Measurements from ENCODE around the gene ASCL5.

The ASCL5 gene

DNA sequence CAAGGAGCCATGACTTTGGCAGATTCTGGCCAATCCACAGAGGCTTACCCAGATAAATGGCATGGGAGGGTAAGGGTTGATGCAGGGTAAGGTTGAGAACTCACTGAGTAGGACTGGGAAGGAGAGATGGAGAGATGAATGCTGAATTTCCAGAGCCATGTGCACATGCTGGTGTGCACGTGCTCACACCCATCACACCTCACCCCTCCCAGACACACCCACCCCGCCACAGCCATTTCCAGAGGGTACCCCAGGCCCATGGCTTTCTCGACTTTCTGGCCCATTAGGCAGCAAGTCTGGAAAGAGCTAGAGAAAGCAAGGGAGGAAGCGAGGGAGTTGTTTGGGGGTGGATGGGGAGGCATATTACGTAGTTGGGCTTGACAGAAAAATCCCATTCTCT lies 16.4 kb downstream of the ASCL5 start:
- DNase-seq (ENCODE audit: low read depth) = no peak

DNA sequence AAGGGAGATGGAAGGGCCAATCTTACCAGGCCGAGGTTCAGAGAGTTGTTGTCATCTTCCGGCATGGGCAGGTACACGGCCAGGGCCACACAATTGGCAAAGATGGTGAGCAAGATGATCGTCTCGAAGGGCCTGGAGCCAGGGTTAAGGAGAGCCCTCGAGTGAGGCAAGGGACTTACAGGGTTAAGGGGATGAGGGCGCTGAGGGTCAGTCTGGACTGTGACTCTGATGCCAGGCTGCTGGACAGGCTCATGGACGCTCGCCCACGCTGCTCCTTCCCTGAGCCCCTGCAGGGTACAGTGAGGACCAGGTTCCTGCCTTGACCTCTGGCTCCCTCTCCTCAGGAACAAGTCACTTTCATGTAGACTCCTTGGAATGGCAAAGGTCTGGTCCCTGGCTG lies 16.8 kb downstream of the ASCL5 start:
- DNase-seq (ENCODE audit: low read depth) = no peak

DNA sequence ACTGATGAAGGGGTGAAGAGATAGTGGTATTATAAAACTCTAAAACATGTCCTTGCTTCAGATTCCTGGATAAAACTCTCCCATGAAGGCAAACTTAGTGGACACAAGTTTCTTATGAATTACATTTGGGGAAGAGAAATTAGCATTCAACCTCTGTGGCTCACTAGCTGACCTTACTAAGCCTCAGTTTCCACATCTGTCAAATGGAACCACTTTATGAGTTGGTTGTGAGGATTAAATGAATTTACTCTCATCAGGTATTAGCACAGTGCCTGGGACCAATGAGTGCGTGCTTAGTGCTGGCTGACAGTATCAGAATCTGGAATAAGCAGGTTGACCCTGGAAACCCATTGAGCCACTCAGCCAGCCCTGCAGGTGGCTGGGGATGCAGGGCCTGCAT lies 17.3 kb downstream of the ASCL5 start:
- DNase-seq (ENCODE audit: low read depth) = no peak

DNA sequence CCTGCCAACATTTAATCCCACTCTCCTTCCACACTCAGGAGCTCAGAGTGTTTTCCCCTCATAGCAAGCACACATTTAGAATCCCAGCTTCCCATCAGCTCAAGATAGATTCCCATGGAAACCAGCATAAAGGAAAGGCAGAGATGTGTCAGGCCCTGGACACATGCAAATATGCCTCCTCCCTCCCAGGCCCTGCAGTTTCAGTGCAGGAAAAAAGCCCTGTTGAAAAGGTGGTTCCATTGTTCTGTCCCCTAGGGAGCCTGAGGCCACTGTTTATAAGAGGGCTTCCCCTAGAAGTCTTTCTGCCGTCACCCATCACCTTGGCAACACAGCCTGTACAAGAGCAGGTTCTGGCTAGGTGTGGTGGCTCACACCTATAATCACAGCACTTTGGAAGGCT lies 18.4 kb downstream of the ASCL5 start:
- no peak for DNase-seq (ENCODE audit: low read depth)

DNA sequence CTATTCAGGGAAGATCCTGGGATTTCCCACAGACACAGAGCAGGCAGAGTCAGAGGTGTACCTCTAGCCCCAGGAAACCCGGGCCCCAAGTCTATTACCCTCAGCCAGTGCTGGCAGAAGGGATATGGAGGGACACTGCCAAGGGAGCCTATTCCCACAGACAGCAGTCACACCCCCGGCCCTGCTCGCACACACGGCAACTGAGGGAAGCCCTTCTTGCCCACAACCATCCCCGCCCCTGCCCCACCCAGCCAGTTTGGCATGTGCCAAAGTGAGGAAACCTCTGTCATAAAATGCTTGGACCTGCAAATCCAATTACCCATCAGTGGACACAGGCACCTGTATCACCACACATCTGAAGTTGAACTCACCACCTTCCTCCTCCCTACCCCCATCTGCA lies 21.3 kb downstream of the ASCL5 start:
- no peak for DNase-seq (ENCODE audit: low read depth)

DNA sequence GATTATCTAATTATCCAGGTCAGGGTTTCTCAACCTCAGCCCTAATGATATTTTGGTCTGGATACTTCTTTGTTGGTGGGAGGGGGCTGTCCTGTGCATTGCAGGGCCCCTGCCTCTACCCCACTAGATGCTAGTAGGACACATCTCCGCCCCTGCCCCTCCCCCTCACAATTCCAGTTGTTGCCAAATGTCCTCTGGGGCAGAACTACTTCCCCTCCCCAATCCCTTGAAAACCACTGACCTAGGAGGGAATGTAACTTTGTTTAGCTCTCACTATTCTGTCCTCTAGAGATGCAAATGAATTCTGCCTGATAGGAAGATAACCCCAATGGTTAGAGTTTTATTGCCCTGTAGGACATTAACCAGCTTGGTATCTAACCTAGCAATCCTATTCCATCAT lies 22.8 kb downstream of the ASCL5 start:
- no peak for DNase-seq (ENCODE audit: low read depth)

DNA sequence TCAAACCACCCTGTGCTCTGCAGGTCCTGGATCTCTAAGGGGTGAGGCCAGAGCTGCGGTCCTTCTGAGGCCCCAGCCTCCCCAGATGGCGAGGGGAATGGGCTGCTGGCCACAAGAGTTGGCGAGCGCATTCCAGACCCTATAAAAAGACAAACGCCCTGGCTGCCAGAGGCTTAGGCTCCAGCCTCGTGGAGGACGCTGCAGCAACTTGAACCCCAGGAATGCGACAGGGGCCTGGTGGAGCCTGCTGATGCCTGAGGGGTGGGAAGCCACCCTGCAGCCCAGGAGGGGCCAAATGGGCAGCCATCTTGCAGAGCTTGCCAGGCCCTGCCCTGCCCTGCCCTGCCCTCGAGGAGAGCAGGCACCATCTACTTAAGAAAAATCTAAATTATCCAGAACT lies 23.3 kb downstream of the ASCL5 start:
- no peak for DNase-seq (ENCODE audit: low read depth)

DNA sequence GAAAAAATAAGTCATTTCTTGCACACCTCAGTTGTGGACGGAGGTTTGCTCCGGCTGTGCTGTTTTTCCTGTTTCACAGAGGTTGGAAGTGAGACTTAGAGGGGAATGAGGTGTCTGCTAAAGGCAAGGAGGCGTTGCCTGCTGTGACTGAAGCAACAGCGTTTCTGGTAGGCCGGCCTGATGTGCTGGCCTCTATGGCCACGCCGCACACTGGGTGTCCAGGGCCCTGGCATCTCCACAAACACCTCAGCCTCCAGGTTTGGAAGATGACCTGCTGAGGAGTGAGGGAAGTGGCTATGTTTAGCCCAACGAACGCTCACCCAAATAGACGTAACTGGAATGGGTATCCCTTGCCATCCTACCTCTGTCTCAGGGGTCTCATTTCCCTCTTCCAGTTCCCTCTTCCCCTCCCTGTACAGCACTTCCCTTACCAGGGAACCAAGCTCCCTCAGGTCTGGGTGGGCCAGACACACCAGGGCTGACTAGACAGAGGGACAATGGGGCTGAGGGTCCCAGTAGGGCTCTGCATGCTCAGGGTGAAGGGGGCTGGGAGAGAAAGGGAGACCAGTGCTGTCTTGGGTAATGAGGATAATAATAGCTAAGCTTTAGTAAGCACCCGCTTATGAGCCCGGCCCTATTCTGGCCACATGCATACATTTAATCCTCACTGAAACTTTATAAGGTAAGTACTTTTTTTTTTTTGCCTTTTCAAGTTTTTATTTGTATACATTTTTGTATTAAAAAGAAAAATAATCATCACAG lies 26.6 kb downstream of the ASCL5 start:
- DNase-seq (ENCODE audit: low read depth) = no peak

DNA sequence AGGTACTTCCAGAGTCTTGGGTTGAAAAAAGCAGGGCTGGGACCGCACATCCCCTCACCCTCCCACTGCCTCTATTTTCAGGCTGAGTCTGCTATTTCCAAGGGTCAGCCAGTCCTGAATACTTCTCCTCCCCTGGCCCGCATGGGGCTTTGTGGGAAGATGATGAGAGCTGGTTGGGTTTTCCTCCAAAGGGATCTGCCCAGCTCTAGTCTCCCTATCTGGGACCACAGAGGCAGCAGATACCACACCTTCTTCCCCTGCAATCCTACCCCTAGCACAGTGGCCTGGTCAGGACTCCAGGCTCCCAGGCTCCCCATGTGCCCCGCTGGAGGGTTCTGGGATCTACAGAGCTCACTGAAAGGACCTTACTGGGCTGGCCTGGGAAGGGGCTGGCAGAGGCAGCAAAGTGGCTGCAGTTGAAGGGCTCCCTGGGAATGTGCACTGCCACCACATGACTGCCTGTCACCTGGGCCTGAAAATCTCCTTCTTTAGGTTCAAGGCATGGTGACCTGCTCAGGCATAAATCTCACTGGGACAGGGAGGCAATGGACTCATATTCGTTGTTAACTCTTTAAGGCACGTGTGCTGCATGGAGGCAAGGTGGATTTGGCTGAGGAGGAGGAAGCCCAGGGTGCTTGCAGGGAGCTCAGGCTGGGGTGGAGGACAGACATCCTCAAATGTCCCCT lies 27.8 kb downstream of the ASCL5 start:
- DNase-seq (ENCODE audit: low read depth) = no peak

DNA sequence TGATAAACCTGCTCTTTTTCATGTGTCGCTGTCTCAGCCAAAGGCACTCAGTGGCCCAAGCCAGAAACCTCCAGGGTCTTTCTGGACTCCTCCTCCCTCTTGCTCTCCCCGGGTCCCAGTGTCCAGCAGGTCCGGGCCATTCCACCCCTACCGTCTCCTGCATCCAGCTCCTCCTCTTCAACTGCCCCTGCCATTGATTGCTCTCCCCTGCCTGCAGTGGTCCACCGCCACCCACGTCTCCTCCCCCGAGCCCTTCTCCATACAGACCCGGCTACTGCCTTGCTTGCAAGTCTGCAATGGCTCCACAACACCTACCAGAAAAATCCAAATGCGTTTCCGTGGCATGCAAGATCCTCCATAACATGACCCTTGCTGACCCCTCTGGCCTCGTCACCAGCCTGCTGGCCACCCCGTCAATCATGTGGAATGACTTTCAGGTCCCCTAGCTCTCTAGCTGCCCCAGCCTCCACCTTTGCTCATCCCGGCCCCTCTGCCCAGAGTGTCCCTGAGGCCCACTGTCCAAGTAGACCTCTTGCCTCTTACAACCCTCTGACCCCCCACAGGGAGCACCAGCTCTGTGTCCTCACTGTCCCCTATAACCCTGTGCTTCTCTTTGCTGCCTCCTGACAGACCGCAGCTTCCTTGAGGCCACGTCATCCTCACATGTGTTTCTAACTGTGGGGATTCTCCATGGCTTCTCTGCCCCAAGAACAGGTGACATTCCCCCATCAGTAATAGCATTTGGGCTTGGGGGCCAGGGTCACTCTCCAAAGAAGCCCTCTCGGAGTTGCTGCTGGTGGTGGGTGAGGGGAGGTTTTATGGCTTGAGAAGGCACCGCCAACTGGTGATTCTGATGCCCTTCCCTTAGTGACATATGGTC lies 29.8 kb downstream of the ASCL5 start:
- DNase-seq (ENCODE audit: low read depth) = no peak

DNA sequence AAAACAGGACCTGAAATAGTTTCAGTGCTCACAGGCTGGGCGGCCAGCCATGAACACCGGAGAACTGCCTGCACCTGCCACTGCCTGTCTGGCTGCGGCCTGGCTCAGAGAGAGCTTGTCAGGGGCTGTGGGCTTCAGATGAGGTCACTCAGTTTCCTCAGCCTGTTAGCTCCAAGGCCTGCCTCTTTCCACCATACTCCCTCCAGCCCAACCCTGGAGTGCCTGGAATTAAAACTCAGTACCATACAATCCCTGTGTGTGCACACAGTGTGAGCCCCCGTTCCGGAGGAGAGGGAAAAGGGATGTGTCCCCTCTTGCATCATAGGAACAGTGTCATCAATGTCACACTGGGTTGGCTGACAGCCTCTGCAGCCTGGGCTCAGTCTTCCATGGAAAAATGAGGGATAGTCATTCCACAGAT lies 30.9 kb downstream of the ASCL5 start:
- DNase-seq (ENCODE audit: low read depth) = no peak

DNA sequence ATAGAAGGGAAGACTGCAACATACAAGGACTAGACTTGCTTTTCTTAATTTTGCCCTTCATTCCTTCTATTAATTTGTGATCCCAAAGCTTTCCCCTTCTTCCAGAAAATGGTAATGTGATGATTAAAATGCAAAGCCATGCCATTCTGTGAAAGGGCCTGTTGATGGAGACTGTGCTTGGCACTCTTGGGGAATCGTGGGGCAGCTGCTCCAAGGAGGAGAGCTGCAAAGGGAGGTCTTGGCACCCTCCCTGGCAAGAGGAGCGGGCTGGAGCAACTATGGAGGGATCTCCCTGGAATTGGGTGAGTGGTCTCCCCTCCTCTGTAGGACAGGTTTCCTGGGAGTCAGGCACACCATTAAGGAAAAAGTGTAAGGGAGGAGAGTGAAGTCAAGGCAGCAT lies 31.4 kb downstream of the ASCL5 start:
- DNase-seq (ENCODE audit: low read depth) = no peak

DNA sequence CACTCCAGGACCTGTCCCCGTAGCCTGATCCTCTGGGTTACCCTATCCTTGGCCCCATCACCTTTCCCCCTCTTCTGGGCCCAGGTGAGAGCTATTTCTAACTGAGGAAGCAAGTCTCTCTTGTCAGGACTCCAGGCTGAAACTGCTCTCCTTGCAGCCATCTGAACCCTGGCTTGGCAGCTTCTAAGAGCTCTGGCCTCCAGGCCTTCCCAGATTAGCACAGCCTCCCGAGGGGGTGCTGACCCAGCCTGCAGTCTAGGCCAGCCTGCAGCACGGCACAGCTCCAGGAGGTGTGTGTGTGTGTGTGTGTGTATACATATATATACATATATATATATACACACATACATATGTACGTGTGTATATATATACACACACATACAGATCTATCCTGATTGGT lies 32.2 kb downstream of the ASCL5 start:
- DNase-seq (ENCODE audit: low read depth) = no peak

DNA sequence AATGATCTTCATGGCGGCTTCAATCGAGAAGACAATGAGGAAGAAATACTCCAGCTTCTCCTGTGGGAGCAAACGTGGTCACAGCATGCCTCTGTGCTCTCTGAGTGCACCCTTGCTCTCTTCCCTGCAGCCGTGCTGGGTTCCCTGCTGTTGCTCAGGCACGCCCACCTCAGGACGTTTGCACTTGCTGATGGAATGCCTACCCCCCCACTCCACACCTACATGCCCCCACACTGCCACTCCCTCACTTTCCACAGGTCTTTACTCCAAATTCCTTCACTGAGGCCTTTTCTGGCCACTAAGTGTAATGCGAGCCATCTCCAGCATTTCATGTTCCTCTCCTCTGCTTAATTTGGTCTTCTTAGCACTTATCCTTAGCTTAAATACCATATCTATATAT lies 33.0 kb downstream of the ASCL5 start:
- no peak for DNase-seq (ENCODE audit: low read depth)

DNA sequence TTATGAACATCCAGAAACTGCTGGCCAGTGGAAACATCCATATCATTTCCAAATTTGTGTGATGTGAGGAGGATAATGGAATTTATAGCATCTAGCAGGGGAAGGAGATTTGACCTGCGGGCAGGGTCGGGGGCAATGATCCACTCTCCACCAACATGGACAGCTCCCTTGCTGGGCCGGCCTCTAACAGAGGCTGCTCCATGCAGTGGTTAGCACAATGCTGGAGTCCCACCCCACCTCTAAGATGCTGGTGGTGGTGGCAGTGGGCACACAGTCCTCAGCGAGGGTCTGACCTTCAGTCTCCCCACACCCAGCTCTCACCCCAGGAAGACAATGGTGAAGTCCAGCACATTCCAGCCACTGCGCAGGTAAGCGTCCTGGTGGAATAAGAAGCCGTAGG lies 33.4 kb downstream of the ASCL5 start:
- no peak for DNase-seq (ENCODE audit: low read depth)

DNA sequence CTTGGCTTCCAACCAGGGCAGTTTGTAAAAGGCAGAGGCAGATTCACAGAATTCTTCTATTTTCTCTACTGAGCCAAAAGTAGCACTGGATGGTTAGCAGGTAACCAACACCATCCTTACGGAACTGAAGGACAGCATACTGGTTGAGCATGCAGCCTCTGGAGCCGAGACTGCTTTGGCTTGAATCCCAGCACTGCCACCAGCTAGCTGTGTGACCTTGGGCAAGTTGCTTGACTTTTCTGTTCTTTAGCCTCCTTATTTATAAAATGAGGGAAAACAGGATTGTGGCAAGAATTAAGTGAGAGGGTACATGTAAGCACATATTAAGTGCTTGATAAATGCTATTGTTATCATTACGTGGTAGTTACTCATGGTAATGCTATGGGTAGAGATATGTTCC lies 34.2 kb downstream of the ASCL5 start:
- no peak for DNase-seq (ENCODE audit: low read depth)

DNA sequence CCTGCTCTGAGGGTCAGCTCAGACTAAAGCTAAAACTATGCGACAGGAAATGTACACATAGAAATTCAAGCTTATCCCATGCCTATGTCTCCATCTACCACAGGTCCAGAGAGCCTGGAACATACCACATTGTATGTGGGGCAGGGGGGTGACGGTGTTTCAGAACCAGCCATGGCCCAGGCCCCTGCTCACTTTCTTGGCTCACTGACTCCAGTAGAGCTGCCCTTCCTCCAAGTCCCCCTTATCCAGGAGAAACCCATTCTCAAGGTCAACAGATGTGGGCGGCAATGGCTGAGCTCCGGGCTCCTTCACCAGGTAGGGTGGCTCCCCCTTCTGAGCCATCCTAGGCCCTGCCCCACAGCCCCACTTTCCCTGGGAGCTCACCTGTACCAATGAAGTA lies 35.7 kb downstream of the ASCL5 start:
- no peak for DNase-seq (ENCODE audit: low read depth)

DNA sequence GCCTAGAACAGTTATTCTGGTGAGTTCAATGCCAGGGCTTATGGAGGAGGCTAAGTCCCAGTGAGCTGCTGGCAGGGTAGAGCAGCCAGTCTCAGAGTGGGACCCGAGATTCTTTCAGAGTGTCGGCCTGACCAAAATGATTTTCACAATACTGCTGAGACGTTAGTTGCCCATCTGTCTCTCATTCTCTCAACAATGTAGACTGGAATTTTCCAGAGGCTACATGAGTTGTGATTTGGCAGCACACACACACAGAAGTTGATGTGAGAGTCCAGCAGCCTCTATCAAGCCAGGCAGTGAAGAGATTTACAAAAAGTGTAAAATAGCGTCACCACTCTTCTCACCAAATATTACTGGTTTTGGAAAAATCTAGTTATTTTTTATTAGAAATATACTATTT lies 36.4 kb downstream of the ASCL5 start:
- no peak for DNase-seq (ENCODE audit: low read depth)

DNA sequence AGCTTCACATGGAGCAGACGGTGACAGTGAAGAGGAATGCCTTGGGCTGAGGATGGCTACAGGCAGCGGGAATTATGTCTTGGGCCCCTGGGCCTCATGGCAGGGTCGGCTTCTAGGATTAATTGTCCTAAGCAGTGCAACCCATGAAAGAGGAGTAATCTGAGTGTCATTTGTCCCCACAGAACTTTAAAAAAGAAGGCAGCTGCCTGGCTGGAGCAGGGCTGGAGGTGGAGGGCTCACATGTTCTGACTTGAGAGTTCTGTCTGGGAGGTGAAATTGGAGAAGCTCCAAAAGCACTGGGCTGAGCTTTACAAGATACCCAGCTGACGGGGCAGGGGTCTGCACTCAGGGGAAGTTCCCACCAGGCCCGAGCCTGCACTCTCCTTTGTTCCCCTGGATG lies 37.4 kb downstream of the ASCL5 start:
- no peak for DNase-seq (ENCODE audit: low read depth)

DNA sequence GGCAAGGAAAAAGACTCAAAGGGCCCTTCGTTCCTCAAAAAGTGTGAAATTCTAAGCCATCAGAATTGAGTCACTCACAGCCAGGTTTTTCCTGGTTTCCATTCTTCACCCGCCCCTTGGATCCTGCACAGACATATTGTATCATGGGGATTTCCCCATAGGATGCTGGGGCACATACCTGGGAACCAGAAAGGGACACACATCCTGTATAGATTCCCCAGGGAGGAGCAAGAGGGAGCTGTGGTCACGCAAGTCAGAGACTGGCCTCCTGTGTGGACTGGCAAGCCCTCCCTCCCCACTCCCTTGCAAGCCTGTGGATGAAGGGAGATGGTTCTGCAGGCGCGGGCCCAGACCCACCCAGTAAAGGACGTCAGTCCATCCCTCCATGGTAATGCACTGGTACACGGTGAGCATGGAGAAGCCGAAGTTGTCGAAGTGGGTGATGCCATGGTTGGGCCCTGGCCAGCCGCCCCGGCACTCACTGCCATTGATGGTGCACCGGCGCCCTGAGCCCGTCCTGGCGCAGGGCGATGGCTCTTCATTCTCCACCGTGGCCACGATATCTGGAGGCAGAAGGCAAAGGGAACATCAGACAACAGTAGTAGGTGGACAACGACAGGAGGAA lies 38.0 kb downstream of the ASCL5 start:
- no peak for DNase-seq (ENCODE audit: low read depth)

DNA sequence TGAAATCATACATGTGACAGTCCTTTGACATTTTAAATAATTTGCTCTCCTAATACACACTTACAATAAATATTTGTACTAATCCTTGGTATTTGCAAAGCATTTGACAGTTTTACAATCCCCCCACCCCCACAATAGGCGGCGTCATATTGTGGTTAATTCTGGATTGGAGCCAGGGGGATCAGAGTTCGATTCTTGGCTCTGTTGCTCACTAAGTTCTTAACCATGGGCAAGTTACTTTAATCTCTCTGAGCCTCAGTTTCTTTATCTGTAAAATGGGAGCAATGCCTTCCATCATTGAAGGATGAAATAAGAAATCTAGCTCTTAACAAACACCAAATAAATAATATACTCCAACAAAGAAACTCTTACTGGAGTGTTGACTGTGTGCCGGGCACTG lies 38.6 kb downstream of the ASCL5 start:
- no peak for DNase-seq (ENCODE audit: low read depth)

DNA sequence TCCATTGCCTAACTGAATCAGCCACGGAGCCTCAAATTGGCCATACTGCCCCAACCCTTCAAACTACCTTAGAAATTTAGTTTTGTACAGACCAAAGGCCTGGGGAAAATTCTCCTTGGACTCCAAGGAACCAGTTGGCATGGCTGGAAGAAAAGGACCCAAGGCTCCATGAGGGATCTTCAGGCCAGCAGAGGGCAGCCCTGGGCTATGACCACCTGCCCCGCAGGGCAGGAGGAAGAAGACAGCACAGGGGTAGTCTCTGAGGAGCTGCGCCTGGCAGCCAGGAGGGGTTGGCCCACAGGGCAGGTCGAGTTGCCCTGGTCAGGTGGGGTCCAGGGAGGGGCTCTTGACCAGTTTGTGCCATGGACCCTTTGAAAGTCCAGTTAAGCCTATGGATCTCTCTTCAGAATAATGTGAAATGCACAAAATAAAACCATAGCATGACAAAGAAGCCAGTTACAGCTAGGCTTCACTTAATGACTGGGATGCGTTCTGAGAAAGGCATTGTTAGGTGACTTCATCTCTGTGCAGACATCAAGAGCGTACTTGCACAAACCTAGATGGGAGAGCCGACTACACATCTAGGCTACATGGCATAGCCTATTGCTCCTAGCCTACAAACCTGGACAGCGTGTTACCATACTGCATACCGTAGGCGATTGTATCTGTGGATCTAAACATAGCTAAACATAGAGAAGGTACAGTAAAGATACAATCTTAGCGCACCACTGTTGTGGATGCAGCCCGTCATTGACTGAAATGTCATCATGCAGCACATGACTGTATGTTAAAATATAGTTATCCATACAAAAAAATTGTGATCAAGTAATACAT lies 40.9 kb downstream of the ASCL5 start:
- peak; percentile 3 for DNase-seq (ENCODE audit: low read depth)

Data from stimulated activated CD8-positive, alpha-beta memory T cell treated with anti-CD3 and anti-CD28 coated beads, Interleukin-7, amount 100 ng/mL, for 24 hours (primary cell).